GM10847 (cell line): ENCODE results near the gene ZNF568.

Source experiments
- POLR2A ChIP-seq: IDR thresholded peaks from 2 replicates; pipeline ENCODE4 v1.6.1; 2011; ENCODE audit not compliant: insufficient read length; ENCODE audit errors: extremely low read depth

The ZNF568 gene

DNA sequence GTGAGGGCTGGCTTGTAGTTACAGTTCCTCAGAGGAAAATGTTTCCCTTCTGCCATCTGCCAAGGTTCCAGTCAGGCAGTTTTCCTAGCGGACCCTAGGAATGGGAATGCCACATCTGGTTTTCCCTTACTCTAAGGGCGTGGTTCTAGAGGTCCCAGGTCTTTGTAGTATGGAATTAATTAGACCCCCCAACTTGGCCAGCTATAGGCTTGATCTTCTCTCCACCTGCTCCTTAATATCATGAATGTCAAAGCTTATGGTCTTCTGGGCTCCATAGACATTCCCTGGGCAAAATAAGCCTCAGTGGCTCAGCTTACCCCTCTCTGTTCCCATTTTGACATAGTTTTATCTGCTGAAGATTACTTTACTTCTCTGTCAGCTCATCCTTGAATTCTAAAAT, 70.0 kb downstream of the ZNF568 start:
- no peak for TF ChIP-seq POLR2A

DNA sequence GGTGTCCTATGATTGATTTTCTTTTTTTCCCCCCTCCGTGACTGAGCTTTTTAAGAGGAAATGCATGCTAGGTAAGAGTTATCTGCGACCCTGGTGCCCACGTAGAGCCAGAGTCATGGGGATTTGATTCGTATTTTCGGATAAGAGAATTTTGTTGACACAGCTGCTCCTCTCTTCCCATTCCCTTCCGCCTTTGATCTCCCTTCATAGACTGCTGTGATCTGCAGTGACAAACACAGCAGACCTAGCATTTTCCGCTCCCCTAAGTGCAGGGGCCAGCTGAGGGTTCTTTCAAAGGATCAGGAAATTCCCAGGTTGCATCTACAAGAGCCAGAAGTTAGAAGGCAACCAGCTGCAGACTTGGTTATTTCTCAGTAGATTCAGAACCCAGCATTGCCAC, 70.5 kb downstream of the ZNF568 start:
- TF ChIP-seq POLR2A: no peak

DNA sequence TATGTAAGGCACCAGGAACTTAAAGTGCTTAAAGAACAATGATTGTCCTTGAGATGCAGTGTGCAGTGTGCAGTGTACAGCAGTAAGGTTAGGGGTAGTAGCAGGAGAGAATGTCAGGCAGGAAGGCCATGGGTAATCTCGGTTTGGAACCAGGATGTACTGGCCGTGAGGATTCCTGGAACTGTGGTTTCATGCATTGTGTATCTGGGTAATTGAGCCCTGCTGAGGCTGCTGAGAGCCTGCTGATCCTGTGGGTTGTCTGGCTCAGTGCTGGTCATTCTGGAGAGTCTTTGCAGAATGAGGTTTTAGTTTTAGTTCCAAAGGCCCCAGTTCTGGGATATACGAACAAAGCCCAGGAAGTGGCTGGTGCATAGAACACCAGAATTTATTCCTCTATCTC, 71.0 kb downstream of the ZNF568 start:
- TF ChIP-seq POLR2A: no peak

DNA sequence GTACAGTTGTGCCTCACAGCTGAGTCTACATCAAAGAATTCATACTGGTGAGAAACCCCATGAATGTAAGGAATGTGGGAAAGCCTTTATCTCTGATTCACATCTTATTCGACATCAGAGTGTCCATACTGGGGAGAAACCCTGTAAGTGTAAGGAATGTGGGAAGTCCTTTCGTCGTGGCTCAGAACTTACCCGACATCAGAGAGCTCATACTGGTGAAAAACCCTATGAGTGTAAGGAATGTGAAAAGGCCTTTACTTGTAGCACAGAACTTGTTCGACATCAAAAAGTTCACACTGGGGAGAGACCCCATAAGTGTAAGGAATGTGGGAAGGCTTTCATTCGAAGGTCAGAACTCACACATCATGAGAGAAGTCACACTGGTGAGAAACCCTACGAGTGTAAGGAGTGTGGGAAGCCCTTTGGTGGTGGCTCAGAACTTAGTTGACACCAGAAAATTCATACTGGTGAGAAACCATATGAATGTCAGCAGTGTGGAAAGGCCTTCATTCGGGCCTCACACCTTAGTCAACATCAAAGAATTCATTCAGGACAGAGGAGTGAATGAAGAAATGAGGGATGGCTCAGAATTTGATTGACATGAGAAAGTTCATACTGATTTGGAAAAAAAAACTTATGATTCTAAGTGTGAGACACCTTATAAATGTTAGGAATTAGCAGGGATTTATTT, 81.2 kb downstream of the ZNF568 start:
- TF ChIP-seq POLR2A: no peak

DNA sequence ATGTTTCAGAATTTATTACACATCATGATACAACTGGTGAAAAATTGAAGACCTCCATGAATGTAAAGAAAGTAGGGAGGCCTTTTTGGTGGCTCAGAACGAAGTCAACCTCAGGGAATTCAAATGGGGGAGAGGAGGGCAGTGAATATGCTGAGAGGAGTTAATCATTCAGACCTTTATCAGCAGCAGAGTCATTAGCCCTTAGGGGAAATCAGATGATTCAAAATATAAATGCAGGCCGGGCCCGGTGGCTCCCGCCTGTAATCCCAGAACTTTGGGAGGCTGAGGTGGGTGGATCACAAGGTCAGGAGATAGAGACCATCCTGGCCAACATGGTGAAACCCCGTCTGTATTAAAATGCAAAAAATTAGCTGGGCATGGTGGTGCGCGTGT, 81.7 kb downstream of the ZNF568 start:
- no peak for TF ChIP-seq POLR2A

DNA sequence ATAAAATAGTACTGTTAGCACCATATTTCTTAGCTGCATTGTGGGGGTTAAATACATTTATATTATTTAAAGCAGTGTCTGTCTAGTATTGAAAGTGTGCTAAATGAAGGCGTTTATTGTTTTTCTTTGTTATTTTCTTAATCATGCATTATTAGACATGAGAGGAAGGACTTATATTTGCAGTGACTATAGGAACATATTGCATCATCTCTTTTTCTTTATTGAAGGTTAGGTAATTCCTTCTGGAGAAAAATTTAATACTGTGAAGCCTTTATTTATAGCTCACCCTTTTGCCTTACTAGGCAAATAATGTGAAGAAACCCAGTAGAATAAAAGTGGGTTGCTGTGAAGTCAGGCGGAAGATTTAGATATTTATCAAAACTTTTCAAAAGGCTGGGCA, 83.2 kb downstream of the ZNF568 start:
- TF ChIP-seq POLR2A: no peak

DNA sequence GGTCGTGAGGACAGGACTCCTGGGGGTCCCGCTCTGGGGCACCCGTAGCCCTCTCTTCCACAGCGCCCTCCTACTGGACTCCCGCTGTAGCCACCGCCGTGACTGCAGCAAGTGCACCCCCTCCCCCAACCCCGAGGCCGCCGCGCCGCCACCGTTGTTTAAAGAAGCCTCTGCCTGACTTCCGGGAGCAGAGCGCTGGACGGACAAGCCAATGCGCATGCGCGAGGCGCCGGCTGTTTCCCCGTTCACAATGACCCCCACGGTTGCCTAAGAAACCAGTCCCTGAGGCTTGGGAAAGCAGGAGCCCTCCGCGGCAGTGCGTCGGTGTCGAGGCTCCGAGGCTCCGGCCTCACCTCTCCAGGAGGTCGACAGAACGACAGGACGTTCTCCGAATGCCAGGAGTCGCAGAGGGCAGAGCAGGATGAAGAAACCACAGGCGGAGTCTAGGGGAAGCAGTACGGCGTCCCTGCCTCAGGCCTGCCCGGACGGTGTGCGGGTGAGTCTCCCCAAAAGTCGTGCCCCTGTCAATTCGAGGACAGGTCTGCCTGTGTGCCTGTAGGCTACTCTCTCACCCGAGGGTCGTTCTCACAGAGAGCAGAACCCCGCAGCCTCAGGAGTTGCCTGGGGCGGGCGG, 91.6 kb downstream of the ZNF568 start:
- TF ChIP-seq POLR2A: no peak

DNA sequence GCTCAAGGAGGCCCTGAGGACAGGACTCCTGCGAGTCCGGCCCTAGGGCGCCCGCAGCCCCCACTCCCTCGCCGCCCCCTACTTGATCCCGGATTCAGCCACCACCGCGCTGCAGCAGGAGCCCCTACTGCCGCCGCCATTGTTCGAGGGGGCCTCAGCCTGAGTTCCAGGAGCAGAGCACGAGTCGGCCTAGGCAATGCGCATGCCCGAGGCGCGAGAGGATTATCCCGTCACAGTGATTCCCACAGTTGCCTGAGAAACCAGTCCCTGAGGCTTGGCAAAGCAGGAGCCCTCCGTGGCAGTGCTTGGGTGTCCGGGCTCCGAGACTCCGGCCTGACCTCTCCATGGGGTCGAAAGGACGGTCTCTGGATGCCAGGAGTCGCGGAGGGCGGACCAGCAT, 93.7 kb downstream of the ZNF568 start:
- TF ChIP-seq POLR2A: no peak

DNA sequence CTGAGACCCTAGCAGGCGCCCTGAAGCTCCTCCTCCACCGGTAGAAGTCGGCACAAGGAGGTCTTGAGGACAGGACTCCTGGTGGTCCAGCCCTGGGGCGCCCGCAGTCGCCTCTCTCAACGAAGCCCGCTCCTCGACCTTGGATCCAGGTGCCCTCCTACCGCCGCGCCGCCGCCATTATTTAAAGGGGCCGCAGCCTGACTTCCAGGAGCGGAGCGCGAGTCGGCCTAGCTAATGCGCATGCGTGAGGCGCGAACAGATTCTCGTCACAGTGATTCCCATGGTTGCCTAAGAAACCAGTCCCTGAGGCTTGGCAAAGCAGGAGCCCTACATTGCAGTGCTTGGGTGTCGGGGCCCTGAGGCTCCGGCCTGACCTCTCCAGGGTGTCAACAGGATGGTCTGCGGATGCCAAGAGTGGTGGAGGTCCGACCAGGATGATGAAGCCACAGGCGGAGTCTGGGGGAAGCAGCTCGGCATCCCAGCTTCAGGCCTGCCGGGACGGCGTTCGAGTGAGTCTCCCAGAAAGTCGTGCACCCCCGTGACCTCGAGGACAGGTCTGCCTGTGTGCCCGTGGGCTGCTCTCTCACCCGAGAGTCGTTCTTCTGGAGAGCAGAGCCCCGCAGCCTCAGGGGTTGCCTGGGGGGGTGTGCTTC, 96.1 kb downstream of the ZNF568 start:
- TF ChIP-seq POLR2A: no peak

DNA sequence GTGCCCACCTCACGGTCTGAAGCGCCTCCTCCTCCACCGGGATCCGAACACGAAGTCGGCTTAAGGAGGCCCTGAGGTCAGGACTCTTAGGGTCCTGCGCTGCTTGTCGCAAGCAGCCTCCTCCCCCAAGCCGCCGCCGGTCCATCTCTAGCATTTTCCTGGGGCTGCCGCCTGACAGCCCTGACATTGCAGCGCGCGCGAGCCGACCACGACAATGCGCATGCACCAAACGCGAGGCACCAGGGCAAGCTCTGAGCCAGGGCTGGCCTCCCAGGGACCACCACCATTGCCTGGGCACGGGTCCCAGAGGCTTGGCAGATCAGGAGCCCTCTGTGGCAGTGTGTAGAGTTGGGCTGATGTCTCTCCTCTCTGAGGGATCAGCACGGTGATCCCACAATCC, 98.3 kb downstream of the ZNF568 start:
- TF ChIP-seq POLR2A: no peak

DNA sequence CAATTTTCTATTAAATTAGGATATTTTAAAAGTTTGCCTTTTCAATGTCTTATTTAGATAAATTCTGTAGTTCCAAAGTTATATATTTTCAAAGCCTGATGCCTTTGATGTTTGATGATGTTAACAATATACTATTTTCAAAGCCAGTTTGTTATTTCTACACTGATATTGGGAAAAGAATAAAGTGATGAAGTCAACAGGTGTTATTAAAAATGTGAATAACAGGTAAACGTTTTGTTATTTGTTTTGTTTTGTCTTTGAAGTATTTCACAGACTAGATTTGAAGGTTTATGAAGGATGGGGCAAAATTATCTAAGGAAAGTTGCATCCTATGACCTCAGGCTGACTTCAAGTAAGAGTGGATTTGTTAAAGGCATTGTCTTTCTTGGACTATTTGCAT, 129.0 kb downstream of the ZNF568 start:
- no peak for TF ChIP-seq POLR2A
